C4-2B (cell line): Measurements from ENCODE around the gene SLC13A5.

ENCODE experiments used
- H3K27ac ChIP-seq: fragments of 450-650 bp; 2 replicates; pipeline ENCODE4 v1.5.1; 2017
- CTCF ChIP-seq: fragments of 450-650 bp; conservative IDR thresholded peaks from 2 replicates; pipeline ENCODE4 v1.5.1; 2017; ENCODE audit warnings: mild to moderate bottlenecking
- ZFX ChIP-seq: fragments of 450-650 bp; IDR thresholded peaks from 2 replicates; pipeline ENCODE4 v1.6.1; 2017

SLC13A5 gene

GRCh38 chr17:6716736-6717135 is 3.6 kb upstream of the SLC13A5 start:
- H3K27ac ChIP-seq = no peak overlapping the region
- TF ChIP-seq ZFX (no peak), CTCF (no peak)

DNA sequence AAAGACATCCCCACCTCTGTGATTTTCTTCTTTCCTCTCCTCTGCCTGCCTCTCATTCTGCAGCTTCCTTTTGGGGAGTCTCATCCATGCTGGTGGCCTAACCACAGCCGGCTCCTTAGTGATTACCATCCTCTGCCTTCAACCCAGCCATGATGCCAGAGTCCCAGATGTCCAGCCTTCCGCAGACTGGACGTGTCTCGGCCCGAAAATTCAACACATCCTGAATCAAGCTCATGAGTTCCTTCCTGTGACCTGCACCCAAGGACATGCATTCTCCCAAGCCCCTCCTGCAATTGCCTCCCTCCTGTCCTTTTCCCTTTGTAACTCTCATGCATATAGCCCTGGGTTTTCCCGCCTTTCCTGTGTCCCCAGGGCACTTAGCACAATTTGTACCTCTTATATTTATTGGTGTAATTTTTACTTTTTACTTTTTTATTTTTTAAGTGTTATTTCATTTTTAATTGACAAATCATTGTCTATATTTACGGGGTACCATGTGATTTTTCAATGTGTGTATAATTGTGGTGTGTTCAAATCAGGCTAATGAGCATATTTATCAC is 1.2 kb upstream of the SLC13A5 start:
- no peak overlapping the region for H3K27ac ChIP-seq
- TF ChIP-seq CTCF (no peak), ZFX (no peak)

DNA sequence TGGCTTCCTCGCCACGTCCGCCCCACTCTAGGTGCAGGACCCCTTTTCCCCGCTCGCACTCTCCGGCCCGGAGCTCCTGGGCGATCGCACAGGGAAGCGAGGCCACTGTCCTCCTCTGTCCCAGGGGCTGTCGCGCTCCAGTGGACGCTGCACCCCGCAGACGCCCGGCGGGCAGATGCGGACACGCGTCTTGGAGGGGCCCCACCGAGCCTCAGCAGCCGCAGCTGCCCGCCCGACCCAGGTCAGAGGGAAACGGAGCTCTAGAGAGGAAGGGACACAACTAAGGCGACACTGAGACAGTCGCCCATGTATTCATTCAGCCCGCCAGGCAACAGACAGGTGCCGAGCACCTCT is 726 bp upstream of the SLC13A5 start:
- H3K27ac ChIP-seq = no peak overlapping the region
- TF ChIP-seq CTCF = no peak
- no peak for TF ChIP-seq ZFX

- TF ChIP-seq CTCF (no peak), ZFX (no peak)
- H3K27ac ChIP-seq = no peak overlapping the region
Observed at GRCh38 chr17:6712854-6713129, 377 bp downstream of the SLC13A5 start.

DNA sequence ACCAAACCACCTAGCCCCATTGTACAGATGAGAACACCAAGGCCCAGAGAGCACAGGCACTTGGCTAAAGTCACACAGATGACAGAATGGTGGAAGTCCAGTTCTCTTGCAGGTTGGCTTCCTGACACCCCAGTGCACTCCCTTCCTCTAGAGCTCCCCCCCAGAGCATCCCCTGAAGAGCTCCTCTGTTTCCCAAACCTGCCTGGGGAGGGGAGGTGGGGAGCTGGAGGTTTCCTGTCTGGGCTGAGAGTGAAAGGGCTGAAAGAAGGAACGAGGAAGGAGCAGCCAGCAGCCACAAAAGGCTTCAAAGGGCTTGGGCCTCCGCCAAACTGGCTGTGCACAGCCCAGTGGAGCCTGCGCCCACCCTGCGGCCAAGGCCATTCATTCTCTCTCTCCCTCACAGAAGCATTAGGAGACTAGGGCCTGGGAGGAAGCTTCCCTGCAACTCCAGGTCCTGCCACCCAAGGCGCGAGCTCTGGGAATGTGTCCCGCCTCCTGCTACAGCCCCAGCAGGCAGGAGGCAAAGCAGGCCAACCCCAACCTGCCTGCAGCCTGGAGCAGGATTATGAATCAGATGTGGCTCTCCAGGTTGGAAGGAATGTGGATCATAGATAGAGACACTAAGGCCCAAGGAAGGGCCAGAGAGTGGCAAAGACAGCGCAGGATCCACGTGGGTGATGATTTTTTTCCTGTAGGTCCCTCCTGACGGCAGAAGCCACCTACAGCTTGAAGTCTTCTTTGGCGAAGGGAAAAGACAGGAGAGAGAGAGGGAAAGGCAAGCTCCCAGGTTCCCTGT is 913 bp downstream of the SLC13A5 start:
- H3K27ac ChIP-seq = no peak overlapping the region
- TF ChIP-seq ZFX (no peak), CTCF (no peak)

DNA sequence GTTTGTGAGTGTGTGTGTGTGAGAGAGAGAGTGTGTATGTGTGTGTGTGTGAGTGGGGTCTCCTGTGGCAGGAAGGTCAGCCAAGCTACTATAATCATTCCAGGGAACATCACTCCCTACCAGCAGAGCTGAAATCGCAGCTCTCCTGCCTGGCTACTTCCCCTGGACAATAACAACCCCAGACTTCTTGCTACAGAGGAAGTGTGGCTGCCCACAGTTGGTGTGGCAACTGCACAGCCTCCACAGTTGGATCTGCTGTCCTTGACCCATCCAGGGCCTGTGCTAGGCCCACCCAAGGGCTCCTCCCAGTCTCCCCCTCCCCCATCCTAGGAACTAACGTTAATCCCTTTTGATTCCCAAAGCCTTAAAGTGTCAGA is 1.5 kb downstream of the SLC13A5 start:
- H3K27ac ChIP-seq = no peak overlapping the region
- no peak for TF ChIP-seq ZFX
- TF ChIP-seq CTCF = no peak

DNA sequence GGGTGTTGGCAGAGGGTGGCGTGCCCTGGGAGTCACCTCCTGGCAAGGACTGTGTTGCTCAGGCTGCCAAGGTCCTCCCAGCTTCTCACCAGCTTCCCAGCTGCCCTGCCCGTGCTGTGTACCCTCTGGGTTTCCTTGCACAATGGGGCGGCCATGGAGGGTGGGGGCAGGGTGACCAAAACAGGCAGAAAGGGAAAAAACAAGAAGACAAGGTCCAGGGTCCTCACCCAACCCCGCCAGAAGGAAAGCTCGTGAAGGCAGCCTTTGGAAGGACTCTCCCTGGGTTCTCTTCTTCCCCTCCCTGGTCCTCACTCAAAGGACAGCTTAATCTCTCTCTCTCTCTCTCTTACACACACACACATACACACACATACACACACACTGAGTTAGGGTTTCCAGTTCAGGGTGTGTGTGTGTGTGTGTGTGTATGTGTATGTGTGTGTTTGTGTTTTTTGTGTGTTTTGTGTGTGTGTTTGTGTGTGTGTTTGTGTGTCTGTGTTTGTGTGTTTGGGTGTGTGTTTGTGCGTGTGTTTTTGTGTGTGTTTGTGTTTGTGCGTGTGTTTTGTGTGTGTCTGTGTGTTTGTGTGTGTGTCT is 2.0 kb downstream of the SLC13A5 start:
- TF ChIP-seq ZFX = no peak
- TF ChIP-seq CTCF = no peak
- H3K27ac ChIP-seq = no peak overlapping the region
